Panc1 (cell line): ENCODE data around the gene DECR2.

Experiments
- CTCF ChIP-seq: fragments of 450-650 bp; IDR thresholded peaks from 2 replicates; pipeline ENCODE4 v1.5.1; 2017; ENCODE audit warnings: mild to moderate bottlenecking
- TF ChIP-seq, protein P1 (sequence below), 2 experiments: IDR thresholded peaks; 2 replicates each; pipeline ENCODE4 v1.6.1; 2011 to 2012; ENCODE audit warnings: low read depth in 2 of 2, control low read depth in 1 of 2, low read length in 1 of 2, mild to moderate bottlenecking in 1 of 2, moderate library complexity in 1 of 2; ENCODE audit not compliant: insufficient read depth in 1 of 2

DNA sequence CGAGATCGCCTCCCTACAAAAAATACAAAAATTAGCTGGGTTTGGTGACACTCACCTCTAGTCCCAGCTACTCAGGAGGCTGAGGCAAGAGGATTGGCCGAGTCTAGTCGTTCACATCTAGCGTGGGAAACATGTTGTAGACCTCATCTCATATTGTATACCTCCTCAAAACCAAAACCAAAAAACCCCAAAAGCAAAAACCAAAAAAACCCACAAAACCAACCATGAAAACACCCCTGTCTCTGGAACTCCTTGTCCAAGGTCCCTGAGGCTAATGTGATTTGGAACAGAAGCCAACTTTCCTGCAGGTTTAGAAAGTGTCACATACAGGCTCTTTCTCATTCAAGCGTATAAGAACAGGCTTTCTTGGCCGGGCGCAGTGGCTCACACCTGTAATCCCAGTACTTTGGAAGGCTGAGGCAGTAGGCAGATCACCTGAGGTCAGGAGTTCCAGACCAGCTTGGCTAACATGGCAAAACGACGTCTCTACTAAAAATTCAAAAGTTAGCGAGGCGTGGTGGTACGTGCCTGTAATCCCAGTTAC lies 52.8 kb downstream of the DECR2 start:
- no peak for TF ChIP-seq CTCF
- TF ChIP-seq, protein P1, sequence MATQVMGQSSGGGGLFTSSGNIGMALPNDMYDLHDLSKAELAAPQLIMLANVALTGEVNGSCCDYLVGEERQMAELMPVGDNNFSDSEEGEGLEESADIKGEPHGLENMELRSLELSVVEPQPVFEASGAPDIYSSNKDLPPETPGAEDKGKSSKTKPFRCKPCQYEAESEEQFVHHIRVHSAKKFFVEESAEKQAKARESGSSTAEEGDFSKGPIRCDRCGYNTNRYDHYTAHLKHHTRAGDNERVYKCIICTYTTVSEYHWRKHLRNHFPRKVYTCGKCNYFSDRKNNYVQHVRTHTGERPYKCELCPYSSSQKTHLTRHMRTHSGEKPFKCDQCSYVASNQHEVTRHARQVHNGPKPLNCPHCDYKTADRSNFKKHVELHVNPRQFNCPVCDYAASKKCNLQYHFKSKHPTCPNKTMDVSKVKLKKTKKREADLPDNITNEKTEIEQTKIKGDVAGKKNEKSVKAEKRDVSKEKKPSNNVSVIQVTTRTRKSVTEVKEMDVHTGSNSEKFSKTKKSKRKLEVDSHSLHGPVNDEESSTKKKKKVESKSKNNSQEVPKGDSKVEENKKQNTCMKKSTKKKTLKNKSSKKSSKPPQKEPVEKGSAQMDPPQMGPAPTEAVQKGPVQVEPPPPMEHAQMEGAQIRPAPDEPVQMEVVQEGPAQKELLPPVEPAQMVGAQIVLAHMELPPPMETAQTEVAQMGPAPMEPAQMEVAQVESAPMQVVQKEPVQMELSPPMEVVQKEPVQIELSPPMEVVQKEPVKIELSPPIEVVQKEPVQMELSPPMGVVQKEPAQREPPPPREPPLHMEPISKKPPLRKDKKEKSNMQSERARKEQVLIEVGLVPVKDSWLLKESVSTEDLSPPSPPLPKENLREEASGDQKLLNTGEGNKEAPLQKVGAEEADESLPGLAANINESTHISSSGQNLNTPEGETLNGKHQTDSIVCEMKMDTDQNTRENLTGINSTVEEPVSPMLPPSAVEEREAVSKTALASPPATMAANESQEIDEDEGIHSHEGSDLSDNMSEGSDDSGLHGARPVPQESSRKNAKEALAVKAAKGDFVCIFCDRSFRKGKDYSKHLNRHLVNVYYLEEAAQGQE (IDR thresholded peaks at IDR 0.05; ENCODE audit: insufficient read depth in 1 of 2, low read depth in 2 of 2, low read length in 1 of 2): no peak
